ENCODE data around the gene NKAIN2. TPM values are rescaled to one million over a fixed set of nuclear protein-coding genes. Genes with fewer than 3 reads are reported as not detected.

NKAIN2 gene
- total RNA-seq, 1 donor from 2014 or later: not detected

- intact Hi-C loops (cut with DNase I): no loop called here
- Histone ChIP-seq H3K4me1 (no peaks in the 10 kb centered on the region), H3K36me3 (no peaks in the 10 kb centered on the region), H3K27me3 (no peaks in the 10 kb centered on the region), H3K9me3 (no peaks in the 10 kb centered on the region), H3K27ac (no peak overlapping the region), H3K4me3 (no peak overlapping the region)
- ATAC-seq (no peak), DNase-seq (no peak)
- no peak for TF ChIP-seq CTCF (IDR thresholded peaks at IDR 0.05)
Observed at GRCh38 chr6:124769811-124770544, 966.3 kb downstream of the NKAIN2 start.

GRCh38 chr6:124770784-124771183 lies 967.1 kb downstream of the NKAIN2 start:
- no peak overlapping the region for H3K27ac ChIP-seq
- H3K4me1 ChIP-seq: no peaks in the 10 kb centered on the region
- H3K9me3 ChIP-seq: no peaks in the 10 kb centered on the region
- no peaks in the 10 kb centered on the region for H3K36me3 ChIP-seq
- no peaks in the 10 kb centered on the region for H3K27me3 ChIP-seq
- no peak for TF ChIP-seq CTCF (IDR thresholded peaks at IDR 0.05)
- ATAC-seq: no peak
- no peak for DNase-seq
- intact Hi-C loops (cut with DNase I): no loop called here
- no peak overlapping the region for H3K4me3 ChIP-seq

GRCh38 chr6:124772733-124773319 lies 969.2 kb downstream of the NKAIN2 start:
- no peaks in the 10 kb centered on the region for H3K27me3 ChIP-seq
- no peak overlapping the region for H3K4me3 ChIP-seq
- no peak for ATAC-seq
- intact Hi-C loops (cut with DNase I): no loop called here
- H3K4me1 ChIP-seq: no peaks in the 10 kb centered on the region
- H3K27ac ChIP-seq: no peak overlapping the region
- no peaks in the 10 kb centered on the region for H3K36me3 ChIP-seq
- H3K9me3 ChIP-seq: no peaks in the 10 kb centered on the region
- no peak for TF ChIP-seq CTCF (IDR thresholded peaks at IDR 0.05)
- DNase-seq: no peak

GRCh38 chr6:124775121-124775520 lies 971.5 kb downstream of the NKAIN2 start:
- no peaks in the 10 kb centered on the region for H3K36me3 ChIP-seq
- no peak overlapping the region for H3K27ac ChIP-seq
- intact Hi-C loops (cut with DNase I): no loop called here
- no peaks in the 10 kb centered on the region for H3K4me1 ChIP-seq
- ATAC-seq (no peak), DNase-seq (no peak)
- no peaks in the 10 kb centered on the region for H3K27me3 ChIP-seq
- no peak overlapping the region for H3K4me3 ChIP-seq
- H3K9me3 ChIP-seq: no peaks in the 10 kb centered on the region
- no peak for TF ChIP-seq CTCF (IDR thresholded peaks at IDR 0.05)

- no peak for TF ChIP-seq CTCF (IDR thresholded peaks at IDR 0.05)
- no peaks in the 10 kb centered on the region for H3K27me3 ChIP-seq
- H3K27ac ChIP-seq: no peak overlapping the region
- H3K4me1 ChIP-seq: no peaks in the 10 kb centered on the region
- no peak overlapping the region for H3K4me3 ChIP-seq
- DNase-seq (no peak), ATAC-seq (no peak)
- intact Hi-C loops (cut with DNase I): no loop called here
- no peaks in the 10 kb centered on the region for H3K9me3 ChIP-seq
- no peaks in the 10 kb centered on the region for H3K36me3 ChIP-seq
Observed at GRCh38 chr6:124777863-124778262, 974.2 kb downstream of the NKAIN2 start.
